ENCODE measurements around the gene CARMIL1. TPM values are rescaled to one million over a fixed set of nuclear protein-coding genes. Genes with fewer than 3 reads are reported as not detected.

Gene CARMIL1
- total and polyA plus RNA-seq, 10 of the 15 experiments (the other 5 are each of a cell fraction or from before 2014, with no cell fraction given), result 6.4 to 18.1 (median 10.3) TPM

DNA sequence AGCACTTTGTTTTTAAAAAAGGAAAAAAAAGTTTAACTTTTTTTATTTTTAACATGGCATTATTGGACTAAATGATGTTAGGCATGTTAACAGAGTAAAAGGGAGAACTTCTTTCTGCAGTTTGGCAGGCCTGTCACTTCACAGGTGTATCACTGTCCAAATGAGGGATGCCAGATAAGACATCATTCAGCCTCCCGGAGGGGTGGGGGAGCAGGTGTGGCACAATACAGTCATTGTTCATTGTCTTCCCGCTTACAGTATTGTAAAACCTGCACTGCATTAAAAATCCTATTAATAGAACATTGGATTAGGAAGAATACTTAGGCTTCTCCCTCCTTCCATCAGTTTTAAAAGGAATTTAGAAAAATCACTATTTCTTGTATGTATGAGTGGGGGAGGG lies 80.7 kb downstream of the CARMIL1 start:
- ChIA-PET CTCF (no interaction called here), SMC1A (ENCODE audit: uncharacterized antibody, unreplicated experiment) (no interaction called here), POLR2A (no interaction called here), RAD21 (ENCODE audit: unreplicated experiment) (no interaction called here)
- Histone ChIP-seq H4K20me1 (ENCODE audit: control insufficient read depth, insufficient read depth) (no peaks in the 10 kb centered on the region), H3K4me2 (ENCODE audit: control insufficient read depth, insufficient read depth) (no peak overlapping the region), H3K9me3 (replicated peaks; ENCODE audit: control insufficient read depth, insufficient read depth, low read length) (no peaks in the 10 kb centered on the region), H3K27me3 (replicated peaks in 1 of 2; ENCODE audit: control insufficient read depth in 2 of 2, insufficient read depth in 2 of 2, low read length in 1 of 2) (no peaks in the 10 kb centered on the region), H3K4me1 (ENCODE audit: control insufficient read depth, insufficient read depth, low read length) (no peaks in the 10 kb centered on the region), H3K36me3 (ENCODE audit: control insufficient read depth in 2 of 2, insufficient read depth in 2 of 2, low read length in 1 of 2) (no peaks in the 10 kb centered on the region), H3K79me2 (ENCODE audit: control insufficient read depth, insufficient read depth, low read length) (no peaks in the 10 kb centered on the region), H2AFZ (ENCODE audit: control insufficient read depth, low read depth, low read length) (no peak overlapping the region), H3K27ac (ENCODE audit: control insufficient read depth, insufficient read depth) (no peak overlapping the region), H3K9ac (ENCODE audit: control insufficient read depth, insufficient read depth, low read length) (no peak overlapping the region), H3K4me3 (no peak overlapping the region)
- intact Hi-C loops (cut with micrococcal nuclease; ENCODE audit: unreplicated experiment), result no loop called here
- in situ Hi-C loops (cut with MboI), result no loop called here
- DNase-seq (ENCODE audit: low read depth, low spot score) (no peak), ATAC-seq (no peak), FAIRE-seq (no peak)
- BruUV-seq (replicated peaks), result no TSS peak
- no peak for TF ChIP-seq YBX1 (IDR thresholded peaks at IDR 0.05)
- TF ChIP-seq RAD51 (IDR thresholded peaks at IDR 0.05), result no peak
- TF ChIP-seq MTA3 (IDR thresholded peaks at IDR 0.05; ENCODE audit: borderline replicate concordance, low read length), result no peak
- TF ChIP-seq, protein P1, sequence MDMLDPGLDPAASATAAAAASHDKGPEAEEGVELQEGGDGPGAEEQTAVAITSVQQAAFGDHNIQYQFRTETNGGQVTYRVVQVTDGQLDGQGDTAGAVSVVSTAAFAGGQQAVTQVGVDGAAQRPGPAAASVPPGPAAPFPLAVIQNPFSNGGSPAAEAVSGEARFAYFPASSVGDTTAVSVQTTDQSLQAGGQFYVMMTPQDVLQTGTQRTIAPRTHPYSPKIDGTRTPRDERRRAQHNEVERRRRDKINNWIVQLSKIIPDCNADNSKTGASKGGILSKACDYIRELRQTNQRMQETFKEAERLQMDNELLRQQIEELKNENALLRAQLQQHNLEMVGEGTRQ (IDR thresholded peaks at IDR 0.05; ENCODE audit: borderline replicate concordance, low read depth, low read length), result no peak
- TF ChIP-seq IRF5 (IDR thresholded peaks at IDR 0.05; ENCODE audit: borderline replicate concordance), result no peak
- no peak for TF ChIP-seq TCF7 (IDR thresholded peaks at IDR 0.05; ENCODE audit: borderline replicate concordance)
- 42% methylated on average over 2 of the region's 2 CpGs for WGBS (ENCODE audit: insufficient coverage, insufficient replicate concordance, low lambda C conversion rate, missing lambda C conversion rate)
